HG03135 (cell line): ENCODE measurements around the gene ECI1.
A peak's percentile ranks its signal among the peaks of the same experiment; 100 is the strongest.
"Not testable (repeated sequence)": the region's sequence is repeated elsewhere in the genome, so short reads cannot be mapped to it uniquely, and the experiment has no call there.

ENCODE experiments used
- ATAC-seq: cut with Tn5 transposase; IDR thresholded peaks from one replicate; pipeline ENCODE4 v1.9.1; 2021; ENCODE audit warnings: mild to moderate bottlenecking, moderate library complexity; ENCODE audit not compliant: unreplicated experiment

ECI1 gene

DNA sequence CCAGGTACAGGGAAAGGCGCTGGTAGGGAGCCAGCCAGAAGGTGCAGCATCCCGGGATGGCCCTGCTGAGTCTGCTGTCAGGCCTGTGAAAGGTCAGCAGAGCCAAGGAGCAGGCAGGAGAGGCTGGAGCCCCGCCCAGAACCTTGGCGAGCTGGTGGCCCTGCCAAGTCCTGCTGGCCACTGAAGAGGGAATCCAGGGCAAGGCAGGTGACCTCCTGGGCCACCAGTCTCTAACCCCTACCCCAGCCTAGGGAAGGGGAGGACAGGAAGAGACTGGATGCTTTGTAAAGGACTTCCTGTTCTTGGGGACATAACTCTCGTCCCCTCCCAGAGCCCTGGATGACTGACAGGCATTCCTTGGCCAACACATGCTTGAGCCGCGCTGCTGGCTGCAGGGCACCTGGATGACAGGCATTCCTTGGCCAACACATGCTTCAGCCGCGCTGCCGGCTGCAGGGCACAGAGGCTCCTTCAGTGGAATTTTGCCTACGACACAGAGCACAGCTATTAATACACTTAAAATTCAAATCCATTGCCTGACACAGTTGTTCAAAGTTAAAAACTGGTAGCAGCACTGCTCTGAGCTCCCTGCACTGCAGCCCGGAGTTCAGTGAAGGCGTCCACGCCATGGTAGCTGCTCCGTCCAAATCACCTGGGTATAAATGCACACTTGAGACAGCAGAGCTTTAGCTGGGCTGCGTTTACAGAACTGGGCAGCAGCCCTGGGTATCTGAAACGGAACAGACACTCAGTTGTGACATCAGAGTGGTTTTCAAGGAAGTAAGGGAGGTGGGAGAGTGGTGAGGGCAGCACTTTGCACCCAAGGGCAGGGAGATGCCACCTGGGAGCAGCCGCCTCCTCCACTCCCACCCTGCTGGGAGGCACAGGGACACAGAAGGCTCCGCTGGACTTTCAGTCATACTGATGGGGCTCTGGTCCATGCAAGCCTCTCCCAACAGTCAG lies 38.7 kb downstream of the ECI1 start:
- ATAC-seq: no peak

DNA sequence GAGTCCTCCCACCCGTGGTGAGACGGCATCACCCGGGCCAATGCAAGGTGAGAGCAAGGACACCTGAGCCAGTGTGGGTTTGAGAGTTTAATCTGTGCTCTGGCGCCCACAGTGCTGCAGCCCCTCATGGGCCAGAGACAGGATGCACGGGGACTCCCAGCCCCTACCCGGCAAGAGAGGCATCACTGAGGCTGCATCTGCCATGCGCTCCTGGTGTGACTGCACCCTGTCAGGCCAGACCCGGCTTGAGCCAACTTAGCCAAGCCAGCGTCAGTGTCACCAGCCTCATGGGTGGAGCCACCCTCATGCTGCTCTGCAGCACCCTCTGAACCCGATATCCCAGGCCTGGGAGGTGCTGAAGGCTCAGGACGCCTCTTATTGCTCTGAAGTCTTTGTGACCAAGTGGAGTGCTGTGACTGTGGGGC lies 39.5 kb downstream of the ECI1 start:
- no peak for ATAC-seq

DNA sequence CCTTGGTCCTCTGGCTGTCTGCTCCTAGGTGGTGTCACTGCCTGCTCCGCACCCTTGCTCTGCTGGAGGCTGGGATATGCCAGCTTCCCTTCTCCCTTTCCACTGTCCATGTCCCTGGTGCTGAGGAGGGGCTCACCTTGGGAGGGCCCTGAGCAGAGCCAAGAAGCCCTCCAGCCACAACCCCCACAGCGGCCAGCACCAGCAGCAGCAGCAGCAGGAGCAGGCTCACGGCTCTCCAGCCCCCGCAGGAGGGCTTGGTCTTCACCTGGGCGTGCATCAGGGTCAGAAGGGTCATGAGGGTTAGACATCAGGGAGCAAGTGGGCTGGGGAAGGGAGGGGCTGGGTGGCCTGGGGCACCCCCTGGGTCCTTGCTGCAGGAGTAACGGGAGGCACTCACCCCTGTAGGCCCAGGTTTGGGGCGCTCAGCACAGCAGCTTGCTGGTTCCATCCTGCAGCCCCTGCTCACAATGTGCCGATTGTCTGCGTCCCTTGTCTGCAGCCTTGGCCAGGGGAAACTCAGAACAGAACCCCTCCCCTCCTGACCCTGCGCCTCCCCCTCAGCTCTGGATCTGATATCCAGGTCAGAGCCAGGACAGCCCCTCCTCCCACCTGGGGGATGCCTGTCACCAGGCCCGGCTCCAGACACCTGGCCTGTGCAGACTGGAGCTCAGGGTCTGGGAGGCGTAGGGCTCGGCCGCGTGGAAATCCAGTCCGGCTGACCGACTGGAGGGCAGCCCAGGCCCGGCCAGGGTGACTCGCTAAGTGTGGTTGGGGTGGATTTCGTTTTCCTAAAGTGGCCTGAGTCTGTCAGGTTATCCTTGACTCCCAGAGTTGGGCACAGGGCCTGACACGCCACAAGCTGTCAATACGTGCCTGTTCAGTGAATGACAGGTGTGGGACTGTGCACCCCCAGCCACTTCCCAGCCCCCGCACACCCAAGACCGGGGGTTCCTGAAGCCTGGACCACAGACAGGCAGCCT lies 40.7 kb downstream of the ECI1 start, which contains the start of gene BRICD5:
Gene BRICD5, minus strand, starts transcription at position 478 of the 980 bp plus-strand sequence. Its CDS starts 30 bp downstream, at position 448.
- ATAC-seq: no peak

DNA sequence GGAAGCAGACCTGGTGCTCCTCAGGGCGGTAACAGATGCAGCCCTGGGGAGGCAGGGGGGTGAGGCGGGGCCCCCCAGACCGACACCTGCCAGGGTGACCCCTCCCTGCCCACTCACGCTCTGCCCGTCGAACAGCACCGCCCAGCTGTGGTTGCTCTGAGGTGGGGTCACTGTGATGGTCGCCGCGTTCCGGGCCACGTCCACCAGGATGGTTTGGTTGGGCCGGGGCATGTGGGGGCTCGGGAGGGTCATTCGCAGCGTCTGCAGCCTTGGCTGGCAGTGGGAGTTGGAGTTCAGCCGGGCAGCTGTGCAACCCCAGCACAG lies 41.4 kb downstream of the ECI1 start:
- no peak for ATAC-seq

DNA sequence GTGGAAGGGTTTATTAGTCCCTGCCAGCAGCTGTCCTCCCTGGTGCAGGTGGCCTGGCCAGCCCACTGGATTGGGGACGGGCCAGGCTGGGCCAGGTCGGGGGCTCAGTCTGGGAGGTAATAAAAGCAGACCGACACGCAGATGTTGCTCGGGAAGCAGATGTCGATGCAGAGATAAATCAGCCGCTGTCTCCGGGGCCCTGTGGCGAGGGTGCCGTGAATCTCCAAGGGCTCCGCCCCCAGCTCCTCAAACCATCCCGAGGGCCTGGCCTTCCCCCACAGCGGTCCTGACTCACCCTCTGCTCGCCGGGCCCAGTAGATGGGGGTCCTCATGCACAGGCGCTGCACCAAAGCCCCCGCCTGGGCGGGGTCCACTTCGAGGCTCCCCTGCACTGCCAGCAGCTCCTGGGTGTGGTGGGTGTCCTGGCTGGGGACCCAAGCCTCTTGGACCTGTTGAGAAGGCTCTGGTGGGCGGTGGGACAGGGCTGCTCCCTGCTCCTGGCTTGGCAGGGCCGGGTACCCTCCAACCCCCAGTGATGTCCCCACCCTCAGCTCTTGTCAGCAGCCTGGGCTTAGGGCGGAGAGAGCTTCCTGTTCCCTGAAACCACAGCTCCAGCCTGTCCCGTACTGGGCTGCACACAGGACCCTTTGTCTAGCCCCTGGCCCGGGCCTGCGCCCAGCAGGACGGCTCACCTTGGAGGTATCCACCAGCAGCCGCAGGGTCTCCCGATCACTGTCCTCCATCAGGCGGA lies 42.0 kb downstream of the ECI1 start:
- ATAC-seq: no peak

DNA sequence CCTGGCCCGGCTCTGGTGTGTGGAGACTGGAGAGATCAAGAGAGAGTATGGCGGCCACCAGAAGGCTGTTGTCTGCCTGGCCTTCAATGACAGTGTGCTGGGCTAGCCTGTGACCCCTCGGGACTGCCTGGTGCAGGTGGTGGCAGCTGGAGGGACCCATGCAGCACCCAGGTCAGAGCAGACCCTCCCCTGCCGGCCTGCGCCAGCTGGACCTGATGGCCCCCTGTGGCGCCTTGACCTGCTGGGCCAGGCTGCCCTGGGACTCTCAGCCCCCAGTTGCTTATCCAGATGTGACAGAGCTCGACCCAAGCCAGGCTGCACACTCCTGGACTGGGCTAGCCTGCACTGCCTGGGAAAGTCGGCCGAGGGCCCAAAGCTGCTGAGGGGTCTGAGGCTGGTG lies 42.6 kb downstream of the ECI1 start:
- ATAC-seq: no peak

DNA sequence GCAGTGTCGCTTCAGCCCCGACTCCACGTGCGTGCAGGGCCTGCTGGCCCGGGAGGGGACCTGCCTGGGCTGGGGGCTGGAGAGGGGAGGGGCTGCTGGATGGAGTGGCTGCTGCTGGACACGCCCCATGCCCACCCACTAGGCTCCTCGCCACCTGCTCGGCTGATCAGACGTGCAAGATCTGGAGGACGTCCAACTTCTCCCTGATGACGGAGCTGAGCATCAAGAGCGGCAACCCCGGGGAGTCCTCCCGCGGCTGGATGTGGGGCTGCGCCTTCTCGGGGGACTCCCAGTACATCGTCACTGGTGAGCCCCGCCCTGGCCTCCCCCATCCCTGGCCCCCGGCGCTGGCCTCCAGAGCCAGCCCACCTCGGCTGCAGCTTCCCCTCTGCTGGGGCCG lies 43.1 kb downstream of the ECI1 start:
- ATAC-seq: no peak

DNA sequence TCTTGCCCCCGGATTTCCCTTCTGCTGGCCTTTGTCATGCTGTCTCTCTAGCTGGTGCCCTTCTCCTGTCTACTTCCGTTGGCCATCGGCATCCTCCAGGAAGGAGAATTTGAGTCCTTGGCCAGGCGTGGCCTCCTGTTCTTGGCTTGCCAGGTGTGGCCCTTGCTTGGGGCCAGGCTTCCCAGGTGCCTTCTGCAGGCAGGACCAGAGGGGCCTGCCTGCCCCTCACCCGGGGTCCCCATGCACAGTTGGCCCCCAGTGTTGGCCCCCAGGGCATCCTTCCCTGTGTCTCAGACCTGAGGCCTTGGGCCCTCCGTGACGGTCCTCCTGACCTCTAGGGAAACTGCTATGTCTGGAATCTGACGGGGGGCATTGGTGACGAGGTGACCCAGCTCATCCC lies 43.5 kb downstream of the ECI1 start:
- no peak for ATAC-seq

DNA sequence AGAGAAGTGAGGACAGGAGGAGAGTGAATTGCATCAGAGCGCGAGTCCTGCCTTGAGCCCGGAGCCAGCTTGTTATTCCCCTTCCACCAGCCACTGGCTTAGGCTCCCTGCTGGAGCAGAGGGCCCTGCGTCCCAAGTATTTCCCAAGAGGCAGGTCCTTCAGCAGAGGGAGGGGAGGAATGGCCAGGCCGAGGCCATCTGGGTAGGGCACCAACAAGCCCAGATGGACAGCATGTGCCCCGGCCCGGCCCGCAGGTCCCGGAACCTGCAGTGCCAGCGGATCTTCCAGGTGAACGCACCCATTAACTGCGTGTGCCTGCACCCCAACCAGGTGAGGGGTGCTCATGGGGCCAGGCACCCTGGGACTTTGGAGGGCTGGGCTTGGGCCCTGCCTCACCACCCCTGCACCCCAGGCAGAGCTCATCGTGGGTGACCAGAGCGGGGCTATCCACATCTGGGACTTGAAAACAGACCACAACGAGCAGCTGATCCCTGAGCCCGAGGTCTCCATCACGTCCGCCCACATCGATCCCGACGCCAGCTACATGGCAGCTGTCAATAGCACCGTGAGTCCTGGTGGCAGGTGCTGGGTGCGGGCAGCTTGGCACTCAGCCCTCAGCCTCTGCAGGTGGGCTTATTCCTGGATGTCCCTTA lies 44.5 kb downstream of the ECI1 start:
- no peak for ATAC-seq

DNA sequence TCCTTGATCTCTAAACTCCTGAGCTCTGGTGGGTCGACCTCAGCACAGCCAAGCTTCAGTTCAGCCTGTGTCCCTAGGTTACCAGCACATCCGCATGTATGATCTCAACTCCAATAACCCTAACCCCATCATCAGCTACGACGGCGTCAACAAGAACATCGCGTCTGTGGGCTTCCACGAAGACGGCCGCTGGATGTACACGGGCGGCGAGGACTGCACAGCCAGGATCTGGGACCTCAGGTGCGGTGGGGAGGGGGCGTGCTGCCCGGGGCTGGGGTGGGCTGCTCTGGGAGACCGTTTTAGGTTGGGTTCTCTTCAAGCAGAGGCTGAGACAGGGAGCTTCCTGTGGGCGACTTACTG lies 45.0 kb downstream of the ECI1 start:
- no peak for ATAC-seq

DNA sequence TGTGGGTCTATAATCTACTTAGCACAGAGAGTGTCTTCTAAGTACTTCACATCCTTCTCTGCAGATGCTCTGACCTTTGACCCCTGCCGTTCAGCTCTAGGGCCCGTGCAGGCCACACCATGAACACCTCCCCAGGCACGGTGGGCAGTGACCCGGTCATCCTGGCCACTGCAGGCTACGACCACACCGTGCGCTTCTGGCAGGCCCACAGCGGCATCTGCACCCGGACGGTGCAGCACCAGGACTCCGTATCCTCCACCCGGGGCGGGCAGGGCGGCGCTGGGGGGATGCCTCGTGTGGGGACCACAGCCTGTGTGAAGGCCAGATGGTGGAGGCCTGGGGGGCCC lies 45.4 kb downstream of the ECI1 start:
- ATAC-seq: peak; percentile 3

DNA sequence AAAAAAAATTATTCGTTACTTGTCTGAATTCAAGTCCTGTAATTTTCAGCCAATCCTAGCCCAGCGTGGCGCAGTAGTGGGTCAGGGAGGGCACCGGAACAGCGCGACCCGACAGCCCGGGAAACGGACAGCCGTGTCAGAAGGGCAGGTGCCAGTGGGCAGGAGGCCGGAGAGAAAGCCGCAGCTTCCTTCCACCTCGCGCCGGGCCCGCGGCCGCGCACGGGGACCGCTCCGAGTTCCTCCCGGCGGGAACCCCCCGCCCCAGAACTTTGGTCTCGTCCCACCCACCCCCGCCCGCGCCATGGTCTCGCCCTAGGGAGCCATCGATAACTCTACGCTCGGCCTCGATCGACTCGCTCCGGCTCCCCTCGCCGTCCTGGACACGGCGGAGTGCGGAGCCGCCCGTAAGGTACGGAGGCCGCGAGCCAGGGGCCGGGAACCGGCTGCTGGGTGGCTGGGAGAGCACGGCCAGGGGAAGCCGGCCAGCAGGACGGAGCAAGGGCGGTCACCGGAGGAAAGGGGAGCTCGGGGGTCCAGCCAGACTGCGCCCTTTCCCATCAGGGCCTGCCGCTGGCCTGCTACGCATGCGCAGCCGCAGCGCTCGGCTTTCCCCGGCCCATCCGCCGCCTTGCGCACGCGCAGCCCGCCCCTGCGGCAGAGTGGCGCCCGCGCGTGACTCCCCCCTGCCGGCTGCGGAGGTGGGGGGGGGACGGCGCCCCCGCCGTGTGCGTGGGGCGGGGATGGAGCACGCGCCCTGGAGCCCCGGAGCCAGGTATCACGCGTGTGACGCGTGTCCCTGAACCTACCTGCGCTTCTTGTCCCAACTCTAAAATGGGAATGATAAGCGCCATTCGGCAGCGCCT lies 46.1 kb downstream of the ECI1 start, which contains the start of gene MLST8:
Gene MLST8, plus strand, starts transcription at position 351 of the 863 bp plus-strand sequence. CDS start 632 bp downstream, outside the sequence.
- peak; percentile 71 for ATAC-seq

DNA sequence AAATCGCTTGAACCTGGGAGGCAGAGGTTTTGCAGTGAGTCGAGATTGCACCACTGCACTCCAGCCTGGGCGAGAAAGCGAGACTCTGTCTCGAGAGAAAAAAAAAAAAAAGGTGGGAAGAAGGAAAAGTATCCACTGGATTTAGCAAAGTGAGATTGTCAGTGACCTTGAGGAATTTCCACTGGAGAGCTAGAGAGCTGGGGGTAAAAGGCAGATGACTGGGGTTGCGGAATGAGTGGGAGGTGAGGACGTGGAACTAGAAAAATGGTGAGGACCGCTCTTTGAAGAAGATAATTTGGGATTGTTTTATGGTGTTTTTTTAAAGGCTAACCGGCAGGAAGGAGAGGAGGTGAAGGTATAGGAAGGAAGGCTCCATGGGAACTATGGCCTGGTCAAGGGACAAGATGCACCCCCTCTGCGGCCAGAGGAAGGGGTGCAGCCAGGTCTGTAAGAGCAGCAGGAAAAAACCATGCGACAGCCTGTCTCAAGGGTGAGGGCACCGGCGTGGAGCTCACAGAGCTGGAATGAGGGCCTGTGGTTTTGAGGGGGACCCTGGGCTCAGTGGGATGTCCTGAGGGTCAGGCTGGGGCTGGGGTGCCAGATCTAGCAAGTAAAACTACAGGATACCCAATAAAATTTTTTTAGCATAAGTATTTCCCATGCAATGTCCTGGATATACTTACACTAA lies 46.8 kb downstream of the ECI1 start:
- no peak for ATAC-seq

DNA sequence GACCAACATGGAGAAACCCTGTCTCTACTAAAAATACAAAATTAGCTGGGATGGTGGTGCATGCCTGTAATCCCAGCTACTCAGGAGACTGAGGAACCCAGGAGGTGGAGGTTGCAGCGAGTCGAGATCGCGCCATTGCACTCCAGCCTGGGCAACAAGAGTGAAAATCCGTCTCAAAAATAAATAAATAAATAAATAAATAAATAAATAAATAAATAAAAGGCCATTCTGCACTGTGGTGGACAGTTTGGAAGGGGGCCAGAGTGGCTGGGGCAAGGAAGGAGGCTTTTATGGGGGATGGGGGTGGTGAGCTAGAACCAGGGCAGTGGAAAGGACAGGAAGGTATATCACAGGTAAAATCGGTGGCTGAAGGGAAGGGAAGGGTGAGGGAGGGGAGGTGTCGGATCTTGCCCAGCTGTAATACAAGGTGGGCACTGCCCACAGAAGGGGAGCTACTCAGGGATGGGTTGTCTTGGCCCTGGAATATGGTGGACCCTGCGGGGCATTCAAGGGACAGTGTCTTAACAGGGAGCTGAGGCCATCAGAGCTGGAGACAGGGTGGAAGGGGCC lies 48.2 kb downstream of the ECI1 start:
- not testable (repeated sequence) for ATAC-seq

DNA sequence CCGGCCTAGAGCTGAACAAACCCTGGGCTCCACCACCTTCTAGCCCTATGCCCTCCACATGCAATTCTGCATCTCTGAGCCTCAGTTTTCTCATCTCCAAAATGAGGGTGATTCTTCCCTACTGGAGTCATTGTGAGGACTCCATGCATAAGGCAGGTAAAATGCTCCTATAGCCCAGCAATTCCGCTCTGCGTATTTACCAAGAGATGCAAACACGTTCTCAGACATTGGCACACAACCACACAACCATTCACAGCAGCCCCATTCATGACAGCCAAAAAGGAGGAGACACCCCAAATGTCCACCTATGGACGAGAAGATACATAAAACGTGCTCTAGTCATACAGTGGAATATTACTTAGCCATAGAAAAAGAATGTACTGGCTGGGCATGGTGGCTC lies 51.1 kb downstream of the ECI1 start:
- ATAC-seq: no peak

DNA sequence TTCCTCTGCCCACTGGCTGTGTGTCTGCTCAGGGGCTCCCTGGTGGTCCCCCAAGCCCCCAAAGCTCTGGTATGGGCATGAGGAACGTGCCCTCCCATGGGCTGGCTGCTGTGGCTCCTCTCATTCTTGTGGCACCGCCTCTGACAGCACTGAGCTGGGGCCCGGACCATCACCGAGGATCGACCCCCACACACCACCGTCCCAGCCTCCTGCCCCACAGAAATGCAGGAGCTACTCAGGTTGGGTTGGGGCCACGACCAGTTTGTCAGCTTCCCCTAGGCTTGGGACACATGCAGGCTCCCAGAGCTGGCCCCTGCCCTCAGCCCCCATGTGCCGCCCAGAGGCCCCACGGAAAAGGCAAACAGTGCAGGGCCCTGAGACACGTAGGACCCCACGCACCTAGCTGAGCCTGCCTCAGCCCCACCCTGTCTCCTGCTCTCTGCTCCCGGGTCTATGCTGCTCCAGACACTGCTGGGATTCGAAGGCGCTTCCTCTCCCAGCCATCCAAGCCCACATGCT lies 51.7 kb downstream of the ECI1 start:
- no peak for ATAC-seq

DNA sequence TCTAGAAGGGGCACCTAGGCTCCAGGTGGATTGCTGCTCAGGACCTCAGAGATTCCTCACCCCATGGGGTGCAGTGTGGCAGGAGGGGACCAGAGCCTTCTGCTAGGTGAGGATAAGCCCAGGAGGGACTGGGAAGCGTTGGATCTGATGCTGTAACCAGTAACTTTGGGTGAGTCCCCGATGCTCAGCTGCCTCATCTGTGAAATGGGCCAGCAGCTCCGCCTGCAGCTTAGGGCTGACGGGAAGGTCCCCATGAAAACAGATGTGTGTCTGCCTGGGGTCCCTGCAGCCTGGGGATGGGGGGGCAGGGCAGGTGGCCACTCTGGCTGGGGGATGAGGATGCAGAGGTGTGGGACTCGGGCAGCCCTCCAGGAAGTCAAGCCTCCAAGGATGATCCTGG lies 52.3 kb downstream of the ECI1 start:
- no peak for ATAC-seq

DNA sequence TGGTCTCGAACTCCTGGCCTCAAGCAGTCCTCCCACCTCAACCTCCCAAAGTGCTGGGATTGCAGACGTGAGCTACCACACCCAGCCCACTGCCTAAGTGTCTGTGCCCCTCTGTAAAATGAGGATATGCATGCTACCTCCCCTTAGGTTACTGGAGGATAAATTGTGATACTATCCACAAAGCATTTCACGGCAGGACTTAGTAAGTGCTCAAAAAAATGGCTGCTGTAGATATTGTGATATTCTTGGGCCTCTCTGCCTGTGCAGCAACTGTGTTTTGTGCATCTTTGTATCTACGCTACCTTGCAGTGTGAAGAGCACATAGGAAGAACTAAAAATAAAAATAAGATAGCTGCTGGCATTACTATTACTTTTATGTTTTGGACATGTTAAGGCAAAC lies 53.1 kb downstream of the ECI1 start:
- ATAC-seq: no peak
